Measurements from ENCODE around the gene MT1HL1. TPM values are rescaled to one million over a fixed set of nuclear protein-coding genes. Genes with fewer than 3 reads are reported as not detected.

MT1HL1 gene
- total and polyA plus RNA-seq, 2 of the 4 experiments (the other 2 are of a cell fraction): not detected

DNA sequence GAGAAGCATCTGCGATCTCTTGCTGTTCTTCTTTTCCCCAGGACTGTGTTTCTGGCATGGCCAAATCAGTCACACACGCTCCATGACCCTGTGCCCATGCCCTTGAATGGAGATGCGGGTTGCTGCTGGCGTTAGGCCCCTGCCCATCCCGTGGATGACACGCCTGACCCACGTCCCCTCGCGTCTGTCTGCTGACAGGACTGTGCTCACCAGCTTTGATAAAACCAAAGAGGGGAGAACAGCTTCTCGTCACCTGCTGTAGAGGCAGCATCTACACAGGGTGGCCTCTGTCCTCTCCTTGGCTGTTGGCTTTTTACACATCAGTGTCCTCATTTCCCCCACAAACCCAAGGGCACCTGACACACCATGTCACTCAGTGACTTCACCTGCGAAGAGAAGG, 6.9 kb downstream of the MT1HL1 start:
- no peak overlapping the region for H3K18ac ChIP-seq (ENCODE audit: low read depth, low read length)
- H3K4ac ChIP-seq (ENCODE audit: low read depth, low read length): no peak overlapping the region
- no peaks in the 10 kb centered on the region for H3K79me1 ChIP-seq (ENCODE audit: low read depth in 1 of 2, low read length in 2 of 2)
- no peak overlapping the region for H2BK5ac ChIP-seq (ENCODE audit: low read depth, low read length, poor library complexity, severe bottlenecking)
- H2AK5ac ChIP-seq (ENCODE audit: low read depth, low read length): no peak overlapping the region
- no peak overlapping the region for H3K4me3 ChIP-seq (ENCODE audit: insufficient read depth, low read depth, low read length)
- H2BK15ac ChIP-seq (ENCODE audit: low read depth, low read length): no peak overlapping the region
- H4K8ac ChIP-seq (ENCODE audit: low read depth in 2 of 2, low read length in 2 of 2): no peak overlapping the region
- H3K4me2 ChIP-seq (ENCODE audit: low read depth, low read length): no peak overlapping the region
- no peak overlapping the region for H3K14ac ChIP-seq (replicated peaks; ENCODE audit: low read depth, low read length)
- H3K9ac ChIP-seq (ENCODE audit: low read depth, low read length): no peak overlapping the region
- TF ChIP-seq MXI1 (IDR thresholded peaks at IDR 0.05; ENCODE audit: borderline replicate concordance, low read depth, low read length) (no peak), BHLHE40 (IDR thresholded peaks at IDR 0.05; ENCODE audit: low read depth, low read length) (no peak), CHD1 (IDR thresholded peaks at IDR 0.05; ENCODE audit: low read depth, low read length) (no peak), RCOR1 (IDR thresholded peaks at IDR 0.05; ENCODE audit: insufficient replicate concordance, low read length) (no peak), FOS (IDR thresholded peaks at IDR 0.05; ENCODE audit: low read depth, low read length) (no peak), MAZ (IDR thresholded peaks at IDR 0.05; ENCODE audit: borderline replicate concordance, low read depth, low read length) (no peak), NFE2L2 (IDR thresholded peaks at IDR 0.05; ENCODE audit: low read depth, low read length) (no peak), POLR2A (IDR thresholded peaks at IDR 0.05; ENCODE audit: low read depth, low read length) (no peak), MAFK (IDR thresholded peaks at IDR 0.05; ENCODE audit: low read depth, low read length) (no peak), SMC3 (IDR thresholded peaks at IDR 0.05; ENCODE audit: low read depth, low read length) (no peak), CEBPB (IDR thresholded peaks at IDR 0.05; ENCODE audit: low read depth, low read length) (no peak), RFX5 (IDR thresholded peaks at IDR 0.05; ENCODE audit: low read depth, low read length) (no peak), RAD21 (IDR thresholded peaks at IDR 0.05; ENCODE audit: low read length) (no peak)
- TF ChIP-seq, protein P1, sequence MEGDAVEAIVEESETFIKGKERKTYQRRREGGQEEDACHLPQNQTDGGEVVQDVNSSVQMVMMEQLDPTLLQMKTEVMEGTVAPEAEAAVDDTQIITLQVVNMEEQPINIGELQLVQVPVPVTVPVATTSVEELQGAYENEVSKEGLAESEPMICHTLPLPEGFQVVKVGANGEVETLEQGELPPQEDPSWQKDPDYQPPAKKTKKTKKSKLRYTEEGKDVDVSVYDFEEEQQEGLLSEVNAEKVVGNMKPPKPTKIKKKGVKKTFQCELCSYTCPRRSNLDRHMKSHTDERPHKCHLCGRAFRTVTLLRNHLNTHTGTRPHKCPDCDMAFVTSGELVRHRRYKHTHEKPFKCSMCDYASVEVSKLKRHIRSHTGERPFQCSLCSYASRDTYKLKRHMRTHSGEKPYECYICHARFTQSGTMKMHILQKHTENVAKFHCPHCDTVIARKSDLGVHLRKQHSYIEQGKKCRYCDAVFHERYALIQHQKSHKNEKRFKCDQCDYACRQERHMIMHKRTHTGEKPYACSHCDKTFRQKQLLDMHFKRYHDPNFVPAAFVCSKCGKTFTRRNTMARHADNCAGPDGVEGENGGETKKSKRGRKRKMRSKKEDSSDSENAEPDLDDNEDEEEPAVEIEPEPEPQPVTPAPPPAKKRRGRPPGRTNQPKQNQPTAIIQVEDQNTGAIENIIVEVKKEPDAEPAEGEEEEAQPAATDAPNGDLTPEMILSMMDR (conservative IDR thresholded peaks at IDR 0.05; ENCODE audit: low read depth, low read length): no peak
- TF ChIP-seq, protein P2, sequence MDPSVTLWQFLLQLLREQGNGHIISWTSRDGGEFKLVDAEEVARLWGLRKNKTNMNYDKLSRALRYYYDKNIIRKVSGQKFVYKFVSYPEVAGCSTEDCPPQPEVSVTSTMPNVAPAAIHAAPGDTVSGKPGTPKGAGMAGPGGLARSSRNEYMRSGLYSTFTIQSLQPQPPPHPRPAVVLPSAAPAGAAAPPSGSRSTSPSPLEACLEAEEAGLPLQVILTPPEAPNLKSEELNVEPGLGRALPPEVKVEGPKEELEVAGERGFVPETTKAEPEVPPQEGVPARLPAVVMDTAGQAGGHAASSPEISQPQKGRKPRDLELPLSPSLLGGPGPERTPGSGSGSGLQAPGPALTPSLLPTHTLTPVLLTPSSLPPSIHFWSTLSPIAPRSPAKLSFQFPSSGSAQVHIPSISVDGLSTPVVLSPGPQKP (IDR thresholded peaks at IDR 0.05; ENCODE audit: borderline replicate concordance, low read depth, low read length): no peak
- TF ChIP-seq, protein P3, sequence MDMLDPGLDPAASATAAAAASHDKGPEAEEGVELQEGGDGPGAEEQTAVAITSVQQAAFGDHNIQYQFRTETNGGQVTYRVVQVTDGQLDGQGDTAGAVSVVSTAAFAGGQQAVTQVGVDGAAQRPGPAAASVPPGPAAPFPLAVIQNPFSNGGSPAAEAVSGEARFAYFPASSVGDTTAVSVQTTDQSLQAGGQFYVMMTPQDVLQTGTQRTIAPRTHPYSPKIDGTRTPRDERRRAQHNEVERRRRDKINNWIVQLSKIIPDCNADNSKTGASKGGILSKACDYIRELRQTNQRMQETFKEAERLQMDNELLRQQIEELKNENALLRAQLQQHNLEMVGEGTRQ (IDR thresholded peaks at IDR 0.05; ENCODE audit: low read depth, low read length): no peak
- intact Hi-C loops (cut with micrococcal nuclease): no loop called here
- dilution Hi-C loops (cut with HindIII; ENCODE audit: low sequenced_read_pairs, unreplicated experiment): no loop called here
- H3K27me3 ChIP-seq (ENCODE audit: control insufficient read depth, insufficient read depth, low read length): no peaks in the 10 kb centered on the region
- no peak overlapping the region for H2AK9ac ChIP-seq (replicated peaks; ENCODE audit: low read depth, low read length, poor library complexity)
- no peaks in the 10 kb centered on the region for H4K20me1 ChIP-seq (ENCODE audit: insufficient read depth, low read length)
- ChIA-PET CTCF (no interaction called here), POLR2A (ENCODE audit: unreplicated experiment) (no interaction called here)
- no peak overlapping the region for H2AFZ ChIP-seq (replicated peaks; ENCODE audit: low read length, poor library complexity)
- no peak overlapping the region for H4K5ac ChIP-seq (ENCODE audit: low read depth, low read length)
- in situ Hi-C loops (cut with MboI; ENCODE audit: low sequenced_read_pairs): no loop called here
- no peak overlapping the region for H3K23ac ChIP-seq (ENCODE audit: low read depth, low read length)
- H3K4me1 ChIP-seq (ENCODE audit: control insufficient read depth, insufficient read depth, low read length): no peaks in the 10 kb centered on the region
- no peaks in the 10 kb centered on the region for H3K9me1 ChIP-seq (ENCODE audit: insufficient read depth, low read length)
- H3K27ac ChIP-seq (ENCODE audit: insufficient read depth, low read length): no peak overlapping the region
- H2BK120ac ChIP-seq (ENCODE audit: low read depth, low read length): no peak overlapping the region
- H3K56ac ChIP-seq (ENCODE audit: extremely low read depth, insufficient read depth, low read length): no peak overlapping the region
- H2BK20ac ChIP-seq (ENCODE audit: low read depth, low read length): no peak overlapping the region
- peaks cover 37% of the 10 kb centered on the region for H3K9me3 ChIP-seq (ENCODE audit: control insufficient read depth, insufficient read depth, low read length)
- no TSS peak for BruUV-seq (replicated peaks)
- no peak for ATAC-seq (ENCODE audit: low read depth)
- H3K36me3 ChIP-seq (ENCODE audit: control insufficient read depth, insufficient read depth, low read length): no peaks in the 10 kb centered on the region
- DNase-seq: no peak
- 80% methylated on average over 1 of the region's 11 CpGs; no CpG with 5 or more reads in 1 of the 2 experiments for WGBS, 2 experiments (ENCODE audit: extremely low coverage in 2 of 2, insufficient read length in 1 of 2)
- H4K91ac ChIP-seq (ENCODE audit: insufficient read depth, low read depth, low read length): no peak overlapping the region

All from IMR-90 (cell line).